GM21526 (cell line): Measurements from ENCODE around the gene C12orf57.

ENCODE experiments used
- ATAC-seq: cut with Tn5 transposase; IDR thresholded peaks from one replicate; pipeline ENCODE4 v1.9.1; 2021; ENCODE audit warnings: moderate library complexity; ENCODE audit not compliant: unreplicated experiment, low FRiP score

The C12orf57 gene

DNA sequence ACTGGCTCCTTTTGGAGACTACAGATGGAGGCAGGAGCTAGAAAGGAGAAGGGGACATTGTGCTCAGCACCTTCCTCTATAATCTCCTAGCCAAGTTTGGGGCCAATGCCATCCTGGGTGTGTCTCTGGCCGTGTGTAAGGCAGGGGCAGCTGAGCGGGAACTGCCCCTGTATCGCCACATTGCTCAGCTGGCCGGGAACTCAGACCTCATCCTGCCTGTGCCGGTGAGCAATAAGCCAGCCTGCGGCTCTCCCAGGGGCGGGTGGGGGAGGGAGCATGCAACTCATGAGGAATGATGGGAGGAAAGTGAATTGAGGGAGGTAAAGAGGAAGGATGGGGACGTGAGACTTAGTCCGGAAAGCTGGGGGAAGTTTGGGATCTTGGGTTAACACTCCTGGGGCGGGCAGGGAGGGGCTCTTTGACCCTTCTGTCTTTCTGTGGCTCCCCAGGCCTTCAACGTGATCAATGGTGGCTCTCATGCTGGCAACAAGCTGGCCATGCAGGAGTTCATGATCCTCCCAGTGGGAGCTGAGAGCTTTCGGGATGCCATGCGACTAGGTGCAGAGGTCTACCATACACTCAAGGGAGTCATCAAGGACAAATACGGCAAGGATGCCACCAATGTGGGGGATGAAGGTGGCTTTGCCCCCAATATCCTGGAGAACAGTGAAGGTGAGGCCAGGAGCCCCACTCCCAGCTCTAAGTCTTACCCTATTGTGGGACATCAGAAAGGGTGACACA is 26.2 kb upstream of the C12orf57 start:
- ATAC-seq, result no peak

DNA sequence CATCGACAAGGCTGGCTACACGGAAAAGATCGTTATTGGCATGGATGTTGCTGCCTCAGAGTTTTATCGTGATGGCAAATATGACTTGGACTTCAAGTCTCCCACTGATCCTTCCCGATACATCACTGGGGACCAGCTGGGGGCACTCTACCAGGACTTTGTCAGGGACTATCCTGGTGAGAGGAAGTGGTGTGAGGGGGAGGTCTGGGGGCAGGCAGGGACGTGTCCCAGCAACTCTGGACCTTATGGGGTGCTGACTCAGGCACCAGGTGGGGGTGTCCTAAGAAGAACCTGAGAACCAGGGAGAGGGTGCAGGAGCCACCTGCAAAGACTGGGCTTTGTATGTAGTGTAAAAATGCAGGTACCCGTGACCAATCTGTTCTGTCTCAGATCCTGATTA is 24.2 kb upstream of the C12orf57 start:
- ATAC-seq, result no peak

DNA sequence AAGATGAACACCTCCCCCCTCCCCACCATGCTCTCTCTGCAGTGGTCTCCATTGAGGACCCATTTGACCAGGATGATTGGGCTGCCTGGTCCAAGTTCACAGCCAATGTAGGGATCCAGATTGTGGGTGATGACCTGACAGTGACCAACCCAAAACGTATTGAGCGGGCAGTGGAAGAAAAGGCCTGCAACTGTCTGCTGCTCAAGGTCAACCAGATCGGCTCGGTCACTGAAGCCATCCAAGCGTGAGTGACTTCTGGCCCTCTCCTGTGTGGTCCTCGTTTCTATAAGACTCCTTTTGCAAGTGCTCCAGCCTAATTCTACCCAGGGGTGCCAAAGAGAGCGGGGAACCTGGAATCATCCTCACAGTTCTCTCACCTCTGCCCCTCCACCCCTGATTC is 22.3 kb upstream of the C12orf57 start:
- no peak for ATAC-seq

GRCh38 chr12:6921996-6922946 is 21.6 kb upstream of the C12orf57 start:
- no peak for ATAC-seq

DNA sequence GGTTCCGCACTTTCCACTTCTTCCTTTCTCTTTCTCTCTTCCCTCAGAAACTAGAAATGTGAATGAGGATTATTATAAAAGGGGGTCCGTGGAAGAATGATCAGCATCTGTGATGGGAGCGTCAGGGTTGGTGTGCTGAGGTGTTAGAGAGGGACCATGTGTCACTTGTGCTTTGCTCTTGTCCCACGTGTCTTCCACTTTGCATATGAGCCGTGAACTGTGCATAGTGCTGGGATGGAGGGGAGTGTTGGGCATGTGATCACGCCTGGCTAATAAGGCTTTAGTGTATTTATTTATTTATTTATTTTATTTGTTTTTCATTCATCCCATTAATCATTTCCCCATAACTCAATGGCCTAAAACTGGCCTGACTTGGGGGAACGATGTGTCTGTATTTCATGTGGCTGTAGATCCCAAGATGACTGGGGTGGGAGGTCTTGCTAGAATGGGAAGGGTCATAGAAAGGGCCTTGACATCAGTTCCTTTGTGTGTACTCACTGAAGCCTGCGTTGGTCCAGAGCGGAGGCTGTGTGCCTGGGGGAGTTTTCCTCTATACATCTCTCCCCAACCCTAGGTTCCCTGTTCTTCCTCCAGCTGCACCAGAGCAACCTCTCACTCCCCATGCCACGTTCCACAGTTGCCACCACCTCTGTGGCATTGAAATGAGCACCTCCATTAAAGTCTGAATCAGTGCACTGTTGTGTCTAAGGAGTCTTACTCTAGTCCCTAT is 20.7 kb upstream of the C12orf57 start:
- ATAC-seq, result no peak

- no peak for ATAC-seq
Measured at GRCh38 chr12:6923851-6924250, 20.0 kb upstream of the C12orf57 start.

DNA sequence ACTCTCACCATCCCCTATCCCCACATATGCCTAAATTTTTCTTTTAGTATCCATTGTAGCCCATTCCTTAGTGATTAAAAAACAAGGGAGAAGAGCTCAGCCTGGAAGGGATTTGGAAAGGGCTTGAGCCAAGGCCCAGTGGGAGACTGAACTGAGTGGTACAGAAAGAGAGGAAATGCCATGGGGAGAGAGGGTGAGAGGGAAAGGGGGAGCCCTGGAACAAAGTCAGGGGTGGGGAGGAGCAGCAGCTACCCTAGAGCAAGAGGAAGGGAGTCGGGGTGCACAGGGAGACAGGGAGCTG is 18.6 kb upstream of the C12orf57 start:
- no peak for ATAC-seq

DNA sequence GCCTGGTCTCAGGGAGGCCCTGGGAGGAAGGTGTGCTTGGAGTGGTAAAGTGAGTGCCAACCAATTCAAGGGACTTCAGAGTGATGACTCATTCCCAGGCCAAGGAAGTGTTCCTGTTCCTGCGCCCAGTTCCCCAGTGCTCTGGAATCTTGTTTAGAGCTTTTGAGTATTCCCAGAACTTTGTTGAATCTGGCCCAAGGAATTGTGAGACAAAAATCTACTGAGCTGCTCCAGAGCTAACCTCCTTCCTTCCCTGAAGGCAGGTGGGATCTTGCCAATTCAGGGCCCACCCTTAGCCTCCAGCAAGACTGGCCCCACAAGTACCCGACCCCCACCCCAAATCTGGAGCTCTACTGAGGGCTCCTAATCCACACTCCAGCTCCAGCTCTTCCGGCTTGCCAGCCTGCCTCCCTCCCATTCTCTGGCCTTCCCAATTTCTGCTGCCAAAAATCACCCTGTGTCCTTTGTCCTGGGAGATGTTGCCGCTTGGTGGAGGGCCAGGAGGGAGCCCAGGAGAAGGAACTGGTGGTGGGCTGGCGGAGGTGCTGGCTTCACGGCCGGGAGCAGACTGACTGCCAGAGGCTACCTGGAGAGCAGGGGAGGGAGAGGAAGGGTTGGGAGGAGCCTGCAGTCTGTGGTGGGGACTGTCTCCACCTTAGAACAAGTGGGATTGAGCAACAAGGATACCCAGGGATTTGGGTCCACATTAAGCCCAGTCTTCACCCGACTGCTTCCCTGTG is 18.1 kb upstream of the C12orf57 start:
- ATAC-seq, result no peak

- ATAC-seq, result no peak
Measured at GRCh38 chr12:6927379-6928021, 16.3 kb upstream of the C12orf57 start, which contains the start of gene ATN1. ATN1 (plus strand) TSS chr12:6927959; CDS start chr12:6934002, 6,043 bp downstream.

DNA sequence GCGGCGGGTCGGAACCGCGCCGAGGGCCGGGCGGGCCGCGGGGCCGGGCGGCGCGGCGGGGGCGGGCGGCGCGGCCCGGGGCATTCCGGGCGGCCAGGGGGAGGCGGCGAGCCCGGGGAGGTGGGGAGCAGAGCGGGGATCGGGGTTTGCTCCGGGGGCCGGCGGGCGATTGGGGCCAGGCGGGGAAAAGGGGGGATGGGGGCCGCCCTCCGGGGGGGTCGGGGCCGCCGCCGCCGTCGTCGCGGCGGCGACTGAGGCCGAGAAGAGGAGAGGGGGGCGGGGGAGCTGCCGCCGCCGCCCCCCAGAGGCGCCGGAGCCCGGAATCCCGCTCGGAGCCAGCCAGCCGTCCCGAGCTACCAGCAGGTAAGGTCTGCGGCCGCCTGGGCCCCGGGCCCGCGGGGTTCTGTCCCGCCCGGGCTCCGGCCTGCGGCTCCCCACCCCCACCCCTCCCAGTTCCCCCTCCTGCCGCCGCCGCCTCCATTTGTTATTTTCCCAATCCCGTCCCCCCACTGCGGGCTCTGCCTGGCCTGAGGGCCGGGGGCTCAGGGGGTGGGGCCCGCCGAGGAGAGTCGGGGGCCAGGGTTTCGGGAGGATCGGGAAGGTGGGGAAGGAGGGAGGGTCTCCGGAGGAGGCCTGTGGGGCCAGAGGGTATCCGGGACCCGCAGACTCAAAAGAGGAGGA is 15.7 kb upstream of the C12orf57 start:
- no peak for ATAC-seq

- no peak for ATAC-seq
Measured at GRCh38 chr12:6928703-6929407, 15.0 kb upstream of the C12orf57 start.

GRCh38 chr12:6929466-6930452 is 14.1 kb upstream of the C12orf57 start:
- no peak for ATAC-seq

DNA sequence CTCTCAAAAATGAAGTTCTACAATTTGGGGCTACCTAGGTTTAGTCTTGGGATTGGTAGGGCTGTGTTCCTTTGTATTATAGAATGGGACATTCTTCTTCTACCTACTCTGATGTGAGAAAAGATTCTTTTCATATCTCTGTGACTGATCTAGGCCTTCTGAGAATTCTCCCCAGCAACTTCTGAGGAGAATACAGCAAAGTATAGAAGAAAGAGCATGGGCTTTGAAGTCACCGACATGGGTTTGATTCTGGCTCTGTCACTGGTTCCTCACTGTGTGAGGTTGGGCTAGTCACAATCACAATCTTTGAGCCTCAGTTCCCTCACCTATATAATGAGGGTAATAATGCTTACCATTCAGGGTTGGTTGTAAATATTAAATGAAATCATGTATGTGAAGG is 11.1 kb upstream of the C12orf57 start:
- no peak for ATAC-seq

- ATAC-seq, result no peak
Measured at GRCh38 chr12:6934110-6934509, 9.7 kb upstream of the C12orf57 start.

GRCh38 chr12:6935371-6936193 is 8.2 kb upstream of the C12orf57 start:
- ATAC-seq, result no peak

GRCh38 chr12:6936194-6936635 is 7.6 kb upstream of the C12orf57 start:
- ATAC-seq, result no peak
